Measurements from ENCODE around the gene RBM12.
"Not testable (repeated sequence)": the region's sequence is repeated elsewhere in the genome, so short reads cannot be mapped to it uniquely, and the experiment has no call there.

Gene RBM12

GRCh38 chr20:35664466-35665206, at the start of gene RBM12, which contains the start of gene CPNE1:
TSS of gene RBM12 (minus strand) at chr20:35664900. CDS start at chr20:35655322, 9,578 bp downstream.
TSS of gene CPNE1 (minus strand) at chr20:35664900. CDS start at chr20:35632923, 31,977 bp downstream.
- DNase-seq = peak; percentile 84

- no peak for DNase-seq
Measured at GRCh38 chr20:35714127-35714526, 49.4 kb upstream of the RBM12 start.

- DNase-seq = not testable (repeated sequence)
Measured at GRCh38 chr20:35713120-35713519, 48.4 kb upstream of the RBM12 start.

- no peak for DNase-seq
Measured at GRCh38 chr20:35711588-35712209, 47.0 kb upstream of the RBM12 start.

- DNase-seq = no peak
Measured at GRCh38 chr20:35710884-35711587, 46.3 kb upstream of the RBM12 start.

- DNase-seq = no peak
Measured at GRCh38 chr20:35710039-35710438, 45.3 kb upstream of the RBM12 start.

GRCh38 chr20:35709259-35709658, 44.6 kb upstream of the RBM12 start:
- no peak for DNase-seq

- no peak for DNase-seq
Measured at GRCh38 chr20:35708502-35708901, 43.8 kb upstream of the RBM12 start.

- DNase-seq = not testable (repeated sequence)
Measured at GRCh38 chr20:35706591-35707529, 42.2 kb upstream of the RBM12 start.

- DNase-seq = not testable (repeated sequence)
Measured at GRCh38 chr20:35705894-35706293, 41.2 kb upstream of the RBM12 start.

- DNase-seq = no peak
Measured at GRCh38 chr20:35704514-35705261, 40.0 kb upstream of the RBM12 start.

GRCh38 chr20:35702824-35703695, 38.4 kb upstream of the RBM12 start:
- no peak for DNase-seq

- DNase-seq = no peak
Measured at GRCh38 chr20:35702051-35702823, 37.5 kb upstream of the RBM12 start.

GRCh38 chr20:35700625-35701148, 36.0 kb upstream of the RBM12 start:
- DNase-seq = no peak

- DNase-seq = no peak
Measured at GRCh38 chr20:35699957-35700624, 35.4 kb upstream of the RBM12 start.

- peak; percentile 84 for DNase-seq
Measured at GRCh38 chr20:35699127-35699956, 34.6 kb upstream of the RBM12 start, which contains the start of the genes NFS1 and ROMO1. TSS of gene NFS1 (minus strand) at chr20:35699352. CDS start at chr20:35699288, 64 bp downstream. TSS of gene ROMO1 (plus strand) at chr20:35699405. CDS start at chr20:35699633, 228 bp downstream.

- DNase-seq = no peak
Measured at GRCh38 chr20:35698298-35699126, 33.8 kb upstream of the RBM12 start.

All from NCI-H226 (cell line).